ENCODE results near the gene ZFX. TPM values are rescaled to one million over a fixed set of nuclear protein-coding genes. Genes with fewer than 3 reads are reported as not detected.

ZFX gene
- total and polyA plus RNA-seq, 9 donors: 16.1 to 87.8 (median 80.8) TPM

DNA sequence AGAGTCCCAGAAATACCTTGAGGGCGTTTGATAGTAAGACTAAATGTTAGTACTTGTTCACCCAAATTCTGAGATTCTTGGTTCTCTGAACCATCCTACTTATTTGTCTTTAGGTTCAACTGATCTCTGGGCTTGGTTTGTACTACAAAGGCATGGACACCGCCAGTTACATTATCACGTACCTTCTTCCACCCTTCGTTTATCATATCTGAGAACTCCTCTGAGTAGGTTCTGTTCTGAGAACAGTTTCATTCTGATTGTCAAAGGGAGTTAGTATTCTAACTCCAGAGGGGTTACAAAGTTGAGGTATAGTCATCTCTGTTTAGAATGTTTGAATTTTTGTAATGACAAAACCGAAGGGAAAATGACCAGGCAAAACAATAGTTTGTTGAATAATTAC lies 19.3 kb downstream of the ZFX start:
- H3K27ac ChIP-seq: no peak overlapping the region
- no peaks in the 10 kb centered on the region for H3K36me3 ChIP-seq
- intact Hi-C loops (cut with DNase I): loop anchor here in 1 of 4 donors (10.0 kb wide), 1 partner anchor 94 kb away; no protein-coding TSS in a partner anchor

DNA sequence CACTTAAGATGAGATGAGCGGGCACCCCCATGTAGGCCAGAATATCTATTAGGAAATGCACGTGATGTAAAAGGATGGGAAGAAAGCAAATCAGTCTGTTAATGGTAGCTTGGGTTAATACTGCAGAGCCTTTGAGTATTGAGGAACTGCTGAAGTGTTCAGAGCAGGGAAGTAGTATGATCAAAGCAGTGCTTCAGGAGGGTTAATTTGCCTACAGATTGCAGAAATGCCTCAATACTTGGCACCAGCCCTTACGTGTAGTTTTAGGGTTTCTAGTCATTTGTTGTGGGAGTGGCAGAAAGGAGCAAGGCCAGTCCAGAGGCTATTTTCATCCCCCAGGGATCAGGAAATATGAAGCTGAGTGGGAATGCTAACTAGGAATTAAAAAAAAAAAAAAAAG lies 19.7 kb downstream of the ZFX start:
- intact Hi-C loops (cut with DNase I): loop anchor here in 1 of 4 donors (10.0 kb wide), 1 partner anchor 94 kb away; no protein-coding TSS in a partner anchor
- 48 to 57% (median 48%) methylated on average over 3 of the region's 3 CpGs for WGBS, 3 donors
- H3K27me3 ChIP-seq: no peaks in the 10 kb centered on the region
- no peak overlapping the region for H3K27ac ChIP-seq
- H3K4me3 ChIP-seq: no peak overlapping the region
- no peaks in the 10 kb centered on the region for H3K9me3 ChIP-seq
- peaks cover 11% of the 10 kb centered on the region for H3K4me1 ChIP-seq (ENCODE audit: insufficient read depth)
- DNase-seq: no peak
- no peaks in the 10 kb centered on the region for H3K36me3 ChIP-seq
- TF ChIP-seq, protein P1, sequence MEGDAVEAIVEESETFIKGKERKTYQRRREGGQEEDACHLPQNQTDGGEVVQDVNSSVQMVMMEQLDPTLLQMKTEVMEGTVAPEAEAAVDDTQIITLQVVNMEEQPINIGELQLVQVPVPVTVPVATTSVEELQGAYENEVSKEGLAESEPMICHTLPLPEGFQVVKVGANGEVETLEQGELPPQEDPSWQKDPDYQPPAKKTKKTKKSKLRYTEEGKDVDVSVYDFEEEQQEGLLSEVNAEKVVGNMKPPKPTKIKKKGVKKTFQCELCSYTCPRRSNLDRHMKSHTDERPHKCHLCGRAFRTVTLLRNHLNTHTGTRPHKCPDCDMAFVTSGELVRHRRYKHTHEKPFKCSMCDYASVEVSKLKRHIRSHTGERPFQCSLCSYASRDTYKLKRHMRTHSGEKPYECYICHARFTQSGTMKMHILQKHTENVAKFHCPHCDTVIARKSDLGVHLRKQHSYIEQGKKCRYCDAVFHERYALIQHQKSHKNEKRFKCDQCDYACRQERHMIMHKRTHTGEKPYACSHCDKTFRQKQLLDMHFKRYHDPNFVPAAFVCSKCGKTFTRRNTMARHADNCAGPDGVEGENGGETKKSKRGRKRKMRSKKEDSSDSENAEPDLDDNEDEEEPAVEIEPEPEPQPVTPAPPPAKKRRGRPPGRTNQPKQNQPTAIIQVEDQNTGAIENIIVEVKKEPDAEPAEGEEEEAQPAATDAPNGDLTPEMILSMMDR (IDR thresholded peaks at IDR 0.05): no peak
- no peak for TF ChIP-seq EP300 (IDR thresholded peaks at IDR 0.05)
- TF ChIP-seq POLR2A (IDR thresholded peaks at IDR 0.05): no peak

More for the DNA sequence above, 19.3 kb downstream of the ZFX start:
- Histone ChIP-seq H3K4me1 (ENCODE audit: insufficient read depth) (peaks cover 11% of the 10 kb centered on the region), H3K4me3 (no peak overlapping the region), H3K9me3 (no peaks in the 10 kb centered on the region), H3K27me3 (no peaks in the 10 kb centered on the region)
- 70 to 83% (median 81%) methylated on average over 5 of the region's 5 CpGs for WGBS, 3 donors
- no peak for DNase-seq
- TF ChIP-seq POLR2A (IDR thresholded peaks at IDR 0.05) (no peak), EP300 (IDR thresholded peaks at IDR 0.05) (no peak)
- TF ChIP-seq, protein P1 (IDR thresholded peaks at IDR 0.05): no peak

DNA sequence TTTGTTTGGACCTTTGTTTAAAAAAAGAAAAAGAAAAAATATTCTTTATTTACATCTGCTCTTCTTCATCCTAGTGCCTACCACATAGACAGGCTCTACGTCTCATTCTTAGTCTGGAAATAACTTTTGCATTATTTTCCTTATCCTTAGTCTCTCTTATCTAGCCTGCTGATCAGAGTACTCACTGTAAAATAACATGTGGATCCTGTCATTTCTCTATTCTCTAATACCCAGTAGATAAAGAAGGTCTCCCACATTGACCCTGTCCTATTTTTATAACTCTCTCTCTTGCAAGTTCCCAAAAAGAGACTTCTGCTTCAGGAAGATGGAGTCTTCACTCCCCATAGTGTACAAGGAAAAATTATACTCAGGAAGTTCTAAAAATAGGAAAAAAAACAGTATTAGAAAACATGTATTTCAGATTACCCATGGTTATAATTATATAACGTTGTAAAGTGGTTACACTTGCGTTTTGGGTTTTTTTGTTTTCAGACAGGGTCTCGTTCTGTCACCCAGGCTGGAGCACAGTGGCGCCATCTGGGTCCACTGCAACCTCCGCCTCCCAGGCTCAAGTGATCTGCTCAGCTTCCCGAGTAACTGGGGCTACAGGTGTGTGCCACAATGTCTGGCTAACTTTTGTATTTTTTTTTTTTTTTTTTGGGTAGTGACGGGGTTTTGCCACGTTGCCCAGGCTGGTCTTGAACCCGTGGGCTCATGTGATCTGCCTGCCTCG lies 23.8 kb downstream of the ZFX start:
- intact Hi-C loops (cut with DNase I): no loop called here
- Histone ChIP-seq H3K36me3 (no peaks in the 10 kb centered on the region), H3K9me3 (no peaks in the 10 kb centered on the region), H3K4me1 (ENCODE audit: insufficient read depth) (peaks cover 7% of the 10 kb centered on the region), H3K4me3 (no peak overlapping the region), H3K27me3 (no peaks in the 10 kb centered on the region), H3K27ac (no peak overlapping the region)
- no peak for DNase-seq
- TF ChIP-seq POLR2A (IDR thresholded peaks at IDR 0.05) (no peak), EP300 (IDR thresholded peaks at IDR 0.05) (no peak)
- TF ChIP-seq, protein P1 (IDR thresholded peaks at IDR 0.05): no peak
- 75 to 77% (median 75%) methylated on average over 11 of the region's 11 CpGs for WGBS, 3 donors

DNA sequence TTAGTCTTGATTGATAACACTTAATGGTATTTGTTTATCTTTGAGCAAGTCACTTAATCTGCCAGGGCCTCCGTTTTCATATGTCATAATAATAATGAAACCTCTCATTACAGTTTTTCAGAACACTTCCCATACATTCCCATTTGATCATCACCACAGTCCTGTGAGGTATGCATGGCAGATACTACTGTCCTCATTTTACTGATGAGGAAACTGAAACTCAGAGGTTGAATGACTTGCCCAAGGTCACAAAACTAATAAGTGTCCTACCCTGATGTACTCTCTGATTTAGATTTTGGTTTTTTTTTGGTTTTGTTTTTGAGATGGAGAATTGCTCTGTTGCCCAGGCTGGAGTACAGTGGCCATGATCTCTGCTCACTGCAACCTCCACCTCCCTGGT lies 25.7 kb downstream of the ZFX start:
- no peaks in the 10 kb centered on the region for H3K9me3 ChIP-seq
- no peak overlapping the region for H3K4me3 ChIP-seq
- TF ChIP-seq POLR2A (IDR thresholded peaks at IDR 0.05): no peak
- TF ChIP-seq, protein P1 (IDR thresholded peaks at IDR 0.05): no peak
- no peak for TF ChIP-seq EP300 (IDR thresholded peaks at IDR 0.05)
- intact Hi-C loops (cut with DNase I): no loop called here
- DNase-seq: no peak
- H3K36me3 ChIP-seq: no peaks in the 10 kb centered on the region
- WGBS, 3 donors: 64 to 73% (median 65%) methylated on average over 1 of the region's 1 CpG
- H3K4me1 ChIP-seq (ENCODE audit: insufficient read depth): peaks cover 3% of the 10 kb centered on the region
- H3K27me3 ChIP-seq: no peaks in the 10 kb centered on the region
- H3K27ac ChIP-seq: no peak overlapping the region

Data from ovary (tissue), 9 donors.